Transverse colon (tissue), 4 donors: ENCODE results near the gene BICRA. TPM values are rescaled to one million over a fixed set of nuclear protein-coding genes. Genes with fewer than 3 reads are reported as not detected.

Experiments
- DNase-seq: peaks from one replicate; pipeline ENCODE4 v3.0.0-alpha.2; 2019
- H3K27ac ChIP-seq, 4 donors: fragments of 200-600 bp; sonication (generic); 2 replicates each; pipeline ENCODE4 v1.5.1; 2016 to 2018; ENCODE audit warnings: inconsistent platforms in 4 of 4
- H3K27me3 ChIP-seq: fragments of 200-600 bp; sonication (generic); 2 replicates; pipeline ENCODE4 v1.5.1; 2017; ENCODE audit warnings: inconsistent platforms
- H3K36me3 ChIP-seq, 4 donors: fragments of 200-600 bp; sonication (generic); 2 replicates each; pipeline ENCODE4 v1.5.1; 2017 to 2019; ENCODE audit warnings: inconsistent platforms in 4 of 4
- H3K4me1 ChIP-seq, 4 donors: fragments of 200-600 bp; sonication (generic); 2 replicates each; pipeline ENCODE4 v1.5.1; 2017 to 2020; ENCODE audit warnings: inconsistent platforms in 4 of 4
- H3K4me3 ChIP-seq, 4 donors: fragments of 200-600 bp; sonication (generic); 1 replicate in 1 of 4; 2 replicates in 3 of 4; pipeline versions ENCODE4 v1.5.1 to v1.6.1; 2017 to 2019; ENCODE audit warnings: inconsistent platforms in 4 of 4
- H3K9me3 ChIP-seq, 2 donors: fragments of 200-600 bp; sonication (generic); 2 replicates each; pipeline ENCODE4 v1.5.1; 2017 to 2019; ENCODE audit warnings: inconsistent platforms in 2 of 2
- EP300 ChIP-seq: sonication (generic); formaldehyde crosslinking; IDR thresholded peaks from one replicate; pipeline ENCODE4 v1.6.1; 2017; ENCODE audit warnings: antibody characterized with exemption, low read depth
- POLR2A ChIP-seq: fragments of 450-650 bp; IDR thresholded peaks from one replicate; pipeline ENCODE4 v1.6.1; 2016; ENCODE audit warnings: antibody characterized with exemption, mild to moderate bottlenecking, moderate library complexity
- POLR2AphosphoS5 ChIP-seq, 3 donors: sonication (generic); formaldehyde crosslinking; IDR thresholded peaks; one replicate each; pipeline ENCODE4 v1.6.1; 2016; ENCODE audit warnings: antibody characterized with exemption in 3 of 3
- WGBS, 2 donors: methylation state at CpG; one replicate each; pipeline ENCODE4 v1.1.5; 2018; ENCODE audit warnings: low coverage in 1 of 2; 5-methylcytosine and 5-hydroxymethylcytosine counted together
- in situ Hi-C, 4 donors: fragments of 200-750 bp; cut with MboI; loops; one replicate each; pipeline versions ENCODE4 v1.15.0 to v1.15.1; 2017; ENCODE audit warnings: low sequenced_read_pairs in 3 of 4, low pct_ligation_motif_present in 1 of 4, low pct_unique_long_range_greater_than_20kb in 1 of 4
- intact Hi-C: fragments of 100-400 bp; cut with DNase I; formaldehyde crosslinking; loops from one replicate; pipeline ENCODE4 v1.15.1; 2023; ENCODE audit warnings: low total_unique reads
- total RNA-seq, 4 donors: library from RNA; depleted of rRNA; stranded (reverse); fragments of >200 nt; gene quantifications; one replicate each; pipeline ENCODE4 v1.1.0, GENCODE V29; 2016
- TF ChIP-seq, protein P1 (sequence below), 5 experiments: fragments of 200-600 bp in 3 of 5; fragments of 450-650 bp in 2 of 5; sonication (generic) in 3 of 5; IDR thresholded peaks; 1 replicate in 2 of 5; 2 replicates in 3 of 5; pipeline ENCODE4 v1.5.1; 2016 to 2017; ENCODE audit warnings: antibody characterized with exemption in 5 of 5, inconsistent platforms in 3 of 5, mild to moderate bottlenecking in 2 of 5, moderate library complexity in 1 of 5

BICRA gene
- total RNA-seq, 4 donors from 2014 or later, result 11.6 to 30.3 (median 13.2) TPM

DNA sequence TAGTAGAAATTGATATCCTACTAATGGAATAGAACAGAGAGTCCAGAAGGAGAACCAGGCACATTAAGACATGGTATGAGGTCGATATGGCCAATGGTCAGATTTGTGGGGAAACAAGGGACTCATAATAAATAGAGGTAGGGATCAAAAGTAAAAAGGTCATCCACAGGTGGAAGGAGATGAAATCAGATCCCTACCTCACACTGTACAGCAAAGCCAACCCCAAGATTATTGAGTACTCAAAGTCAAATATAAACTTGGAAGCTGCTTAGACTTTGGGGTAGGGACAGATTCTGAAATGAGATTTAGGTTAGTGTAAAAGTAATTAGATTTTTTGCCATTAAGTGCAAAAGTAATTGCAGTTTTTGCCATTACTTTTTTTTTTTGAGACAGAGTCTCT lies 40.7 kb downstream of the BICRA start:
- intact Hi-C loops (no loop called here), in situ Hi-C loops (no loop called here)
- Histone ChIP-seq H3K4me1 (peaks cover 10 to 49% (median 24%) of the 10 kb centered on the region in 4 donors), H3K27me3 (no peaks in the 10 kb centered on the region), H3K27ac (peak overlapping the region in 3 of 4 donors; percentile 73 to 79 (median 75)), H3K9me3 (no peaks in the 10 kb centered on the region), H3K36me3 (no peaks in the 10 kb centered on the region), H3K4me3 (no peak overlapping the region)
- WGBS, 2 donors, result 96 to 100% methylated on average over 1 of the region's 1 CpG
- DNase-seq, result no peak
- TF ChIP-seq POLR2A (no peak), POLR2AphosphoS5 (IDR thresholded peaks at IDR 0.05) (no peak), EP300 (no peak)
- TF ChIP-seq, protein P1, sequence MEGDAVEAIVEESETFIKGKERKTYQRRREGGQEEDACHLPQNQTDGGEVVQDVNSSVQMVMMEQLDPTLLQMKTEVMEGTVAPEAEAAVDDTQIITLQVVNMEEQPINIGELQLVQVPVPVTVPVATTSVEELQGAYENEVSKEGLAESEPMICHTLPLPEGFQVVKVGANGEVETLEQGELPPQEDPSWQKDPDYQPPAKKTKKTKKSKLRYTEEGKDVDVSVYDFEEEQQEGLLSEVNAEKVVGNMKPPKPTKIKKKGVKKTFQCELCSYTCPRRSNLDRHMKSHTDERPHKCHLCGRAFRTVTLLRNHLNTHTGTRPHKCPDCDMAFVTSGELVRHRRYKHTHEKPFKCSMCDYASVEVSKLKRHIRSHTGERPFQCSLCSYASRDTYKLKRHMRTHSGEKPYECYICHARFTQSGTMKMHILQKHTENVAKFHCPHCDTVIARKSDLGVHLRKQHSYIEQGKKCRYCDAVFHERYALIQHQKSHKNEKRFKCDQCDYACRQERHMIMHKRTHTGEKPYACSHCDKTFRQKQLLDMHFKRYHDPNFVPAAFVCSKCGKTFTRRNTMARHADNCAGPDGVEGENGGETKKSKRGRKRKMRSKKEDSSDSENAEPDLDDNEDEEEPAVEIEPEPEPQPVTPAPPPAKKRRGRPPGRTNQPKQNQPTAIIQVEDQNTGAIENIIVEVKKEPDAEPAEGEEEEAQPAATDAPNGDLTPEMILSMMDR (IDR thresholded peaks at IDR 0.05), result no peak

DNA sequence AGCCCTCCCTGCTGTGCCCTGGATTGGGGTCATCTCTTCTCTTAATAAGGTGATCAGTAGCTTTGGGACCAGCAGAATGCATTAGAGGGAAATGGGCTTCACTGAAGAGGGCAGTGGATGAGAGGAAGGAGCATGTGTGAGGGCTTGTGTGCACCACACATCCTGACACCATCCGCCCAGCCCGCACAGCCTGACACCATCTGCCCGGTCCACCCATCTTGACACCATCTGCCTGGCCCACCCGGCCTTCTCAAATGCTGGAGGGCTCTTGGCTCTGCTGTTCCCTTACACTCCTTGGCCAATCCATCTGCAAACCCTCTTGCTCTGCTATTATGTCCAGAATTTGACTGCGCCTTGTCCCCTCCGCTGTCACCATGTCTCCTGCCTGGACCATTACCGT lies 41.8 kb downstream of the BICRA start:
- TF ChIP-seq EP300 (no peak), POLR2AphosphoS5 (IDR thresholded peaks at IDR 0.05) (no peak), POLR2A (no peak)
- TF ChIP-seq, protein P1 (IDR thresholded peaks at IDR 0.05), result no peak
- Histone ChIP-seq H3K36me3 (no peaks in the 10 kb centered on the region), H3K27me3 (no peaks in the 10 kb centered on the region), H3K4me1 (peaks cover 10 to 38% (median 21%) of the 10 kb centered on the region in 4 donors), H3K4me3 (no peak overlapping the region), H3K27ac (no peak overlapping the region), H3K9me3 (no peaks in the 10 kb centered on the region)
- WGBS, 2 donors, result 97% methylated on average over 7 of the region's 7 CpGs; no CpG with 5 or more reads in 1 of the 2 donors
- intact Hi-C loops, result no loop called here
- in situ Hi-C loops, result no loop called here
- no peak for DNase-seq

DNA sequence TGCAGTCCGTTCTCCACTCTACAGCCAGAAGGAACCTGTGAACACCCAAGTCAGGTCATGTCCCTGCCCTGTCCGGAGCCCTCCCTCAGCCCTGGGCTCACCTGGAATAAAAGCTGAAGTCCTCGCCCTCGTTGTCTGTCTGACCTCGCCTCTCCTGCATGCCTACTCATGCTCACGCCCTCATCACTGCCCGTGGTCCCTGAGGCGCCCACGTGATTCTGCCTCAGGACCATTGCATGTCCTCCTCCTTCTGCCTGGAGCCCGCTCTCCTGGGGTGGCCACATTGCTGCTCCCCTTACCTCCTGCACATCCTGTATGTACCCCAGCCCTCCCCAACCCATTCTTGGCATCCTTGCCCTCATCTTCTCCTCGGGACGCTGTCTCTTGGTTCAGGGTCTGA lies 42.2 kb downstream of the BICRA start:
- no peak overlapping the region for H3K27ac ChIP-seq
- 75 to 91% methylated on average over 8 to 12 of the region's 12 CpGs for WGBS, 2 donors
- peaks cover 7 to 34% (median 21%) of the 10 kb centered on the region in 4 donors for H3K4me1 ChIP-seq
- in situ Hi-C loops (no loop called here), intact Hi-C loops (no loop called here)
- no peak overlapping the region for H3K4me3 ChIP-seq
- no peak for DNase-seq
- no peaks in the 10 kb centered on the region for H3K36me3 ChIP-seq
- H3K27me3 ChIP-seq, result no peaks in the 10 kb centered on the region
- no peaks in the 10 kb centered on the region for H3K9me3 ChIP-seq
- TF ChIP-seq, protein P1 (IDR thresholded peaks at IDR 0.05), result no peak
- TF ChIP-seq EP300, result no peak
- no peak for TF ChIP-seq POLR2AphosphoS5 (IDR thresholded peaks at IDR 0.05)
- no peak for TF ChIP-seq POLR2A

DNA sequence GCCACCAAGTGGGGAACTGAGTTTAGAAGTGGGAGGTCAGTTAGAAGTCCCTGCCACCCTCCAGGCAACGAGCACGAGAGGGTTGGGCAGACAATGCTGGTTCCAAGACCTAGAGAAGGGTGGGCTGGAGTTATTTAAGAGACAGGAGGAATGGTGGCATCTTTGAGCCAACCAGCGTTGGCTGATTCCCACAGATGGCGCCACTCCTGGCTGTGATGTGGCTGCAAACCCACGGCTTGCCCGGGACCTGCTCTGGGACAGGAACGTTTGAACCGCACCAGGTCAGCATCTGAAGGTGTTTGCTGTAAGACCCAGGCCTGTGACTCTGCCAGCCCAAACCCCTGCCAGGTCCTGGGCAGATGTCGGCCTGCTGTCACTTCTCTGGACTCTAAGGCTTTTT lies 42.8 kb downstream of the BICRA start:
- in situ Hi-C loops (no loop called here), intact Hi-C loops (no loop called here)
- Histone ChIP-seq H3K9me3 (no peaks in the 10 kb centered on the region), H3K36me3 (no peaks in the 10 kb centered on the region), H3K4me3 (no peak overlapping the region), H3K4me1 (peaks cover 6 to 29% (median 20%) of the 10 kb centered on the region in 4 donors), H3K27ac (no peak overlapping the region), H3K27me3 (no peaks in the 10 kb centered on the region)
- no peak for DNase-seq
- TF ChIP-seq, protein P1 (IDR thresholded peaks at IDR 0.05), result no peak
- TF ChIP-seq EP300 (no peak), POLR2A (no peak), POLR2AphosphoS5 (IDR thresholded peaks at IDR 0.05) (no peak)
- 75 to 83% methylated on average over 2 to 9 of the region's 9 CpGs for WGBS, 2 donors
